Astrocyte of the cerebellum (primary cell): ENCODE results near the gene CREG2.

Experiments
- DNase-seq: peaks from one replicate; pipeline ENCODE4 v3.0.0-alpha.2; 2011; ENCODE audit warnings: low read depth
- H3K4me3 ChIP-seq: 2 replicates; pipeline ENCODE4 v1.5.1; 2011; ENCODE audit warnings: mild to moderate bottlenecking, low read depth, low read length, moderate library complexity
- in situ Hi-C: cut with HindIII; loops from 2 replicates; pipeline ENCODE4 v1.10.0; 2017; ENCODE audit warnings: low sequenced_read_pairs
- TF ChIP-seq, protein P1 (sequence below): IDR thresholded peaks from 2 replicates; pipeline ENCODE4 v1.5.1; 2012; ENCODE audit warnings: low read length, low read depth, moderate library complexity, mild to moderate bottlenecking; ENCODE audit errors: missing control alignments

The CREG2 gene

DNA sequence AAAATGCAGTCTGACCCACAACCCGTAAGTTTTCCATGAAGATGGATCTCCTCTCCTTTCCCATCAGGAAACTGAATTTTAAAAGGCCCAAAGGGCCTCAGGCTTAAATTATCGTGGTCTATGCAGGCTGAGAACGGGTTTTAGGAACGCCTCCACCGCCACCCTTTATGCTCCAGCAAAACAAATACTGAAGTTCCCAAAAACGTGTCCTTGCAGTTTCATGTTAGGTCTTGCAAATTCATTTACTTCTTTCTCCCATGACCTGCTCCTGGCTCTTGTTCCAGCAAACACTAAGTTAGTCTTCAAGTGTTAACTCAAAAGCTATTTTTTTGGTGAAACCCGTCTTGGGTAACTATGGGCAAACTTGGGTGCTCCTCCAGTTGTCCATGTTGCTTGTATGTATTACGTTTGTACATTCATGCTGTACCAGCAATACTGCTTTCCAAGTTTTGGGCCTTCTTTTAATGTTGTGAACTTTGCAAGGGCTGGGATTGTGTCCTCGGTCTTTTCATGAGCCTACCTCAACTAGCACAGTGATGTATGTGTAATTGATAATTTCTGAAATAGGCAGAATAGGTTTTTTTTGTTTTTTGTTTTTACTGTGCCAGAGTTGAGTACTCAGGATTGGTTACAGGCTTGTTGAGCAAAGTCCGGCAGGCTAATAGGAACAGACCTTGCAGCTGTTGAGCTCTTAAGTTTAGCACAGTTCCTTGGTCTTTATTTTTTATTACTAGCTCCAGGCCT, 77.0 kb downstream of the CREG2 start:
- TF ChIP-seq, protein P1, sequence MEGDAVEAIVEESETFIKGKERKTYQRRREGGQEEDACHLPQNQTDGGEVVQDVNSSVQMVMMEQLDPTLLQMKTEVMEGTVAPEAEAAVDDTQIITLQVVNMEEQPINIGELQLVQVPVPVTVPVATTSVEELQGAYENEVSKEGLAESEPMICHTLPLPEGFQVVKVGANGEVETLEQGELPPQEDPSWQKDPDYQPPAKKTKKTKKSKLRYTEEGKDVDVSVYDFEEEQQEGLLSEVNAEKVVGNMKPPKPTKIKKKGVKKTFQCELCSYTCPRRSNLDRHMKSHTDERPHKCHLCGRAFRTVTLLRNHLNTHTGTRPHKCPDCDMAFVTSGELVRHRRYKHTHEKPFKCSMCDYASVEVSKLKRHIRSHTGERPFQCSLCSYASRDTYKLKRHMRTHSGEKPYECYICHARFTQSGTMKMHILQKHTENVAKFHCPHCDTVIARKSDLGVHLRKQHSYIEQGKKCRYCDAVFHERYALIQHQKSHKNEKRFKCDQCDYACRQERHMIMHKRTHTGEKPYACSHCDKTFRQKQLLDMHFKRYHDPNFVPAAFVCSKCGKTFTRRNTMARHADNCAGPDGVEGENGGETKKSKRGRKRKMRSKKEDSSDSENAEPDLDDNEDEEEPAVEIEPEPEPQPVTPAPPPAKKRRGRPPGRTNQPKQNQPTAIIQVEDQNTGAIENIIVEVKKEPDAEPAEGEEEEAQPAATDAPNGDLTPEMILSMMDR: no peak
- no peak overlapping the region for H3K4me3 ChIP-seq
- in situ Hi-C loops: no loop called here
- DNase-seq: no peak

DNA sequence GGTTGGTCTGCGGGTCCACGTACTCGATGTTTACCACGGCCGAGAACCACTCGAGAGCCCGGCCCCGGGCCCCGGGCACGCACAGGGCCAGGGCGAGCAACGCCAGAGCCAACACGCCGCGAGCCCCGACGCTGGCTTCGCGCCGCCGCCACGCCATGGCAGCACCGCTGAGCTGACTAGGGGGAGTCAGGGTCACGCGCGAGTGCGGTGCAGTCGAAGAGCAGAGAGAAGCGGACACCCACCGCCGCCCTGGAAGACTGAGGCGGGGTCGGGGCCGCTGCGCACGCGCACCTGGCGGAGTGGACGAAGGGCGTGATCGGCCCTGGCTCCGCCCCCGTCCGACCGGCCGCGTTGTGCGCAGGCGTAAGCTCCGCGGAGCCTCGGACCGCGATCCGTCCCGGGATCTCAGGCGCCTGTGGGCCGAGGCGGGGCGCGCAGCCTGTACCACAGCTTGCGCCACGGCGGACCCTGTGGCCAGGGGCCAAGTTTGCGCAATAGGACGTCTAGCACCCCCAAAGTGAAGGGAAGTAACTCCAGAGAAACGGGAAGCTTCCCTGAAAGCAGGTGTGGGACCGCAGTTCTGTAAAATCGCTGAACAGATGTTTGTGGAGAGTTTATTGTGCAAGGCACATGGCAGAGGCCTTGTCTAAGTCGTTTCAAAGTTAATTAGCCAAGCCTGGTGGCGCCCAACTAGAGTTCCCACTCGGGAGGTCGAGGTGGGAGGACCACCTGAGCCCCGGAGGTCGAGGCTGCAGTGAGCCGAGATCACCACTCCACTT, 78.7 kb downstream of the CREG2 start, which contains the start of gene RNF149:
RNF149 (minus strand) TSS at position 270 of the 779 bp plus-strand sequence; CDS start at position 157, 113 bp downstream.
- H3K4me3 ChIP-seq: peak within 1 kb of the TSS; percentile 59
- DNase-seq: peak; percentile 66
- TF ChIP-seq, protein P1: no peak
- in situ Hi-C loops: no loop called here

- in situ Hi-C loops: no loop called here
- H3K4me3 ChIP-seq: peak overlapping the region; percentile 59
- TF ChIP-seq, protein P1: no peak
- DNase-seq: no peak
Measured at GRCh38 chr2:101307950-101308431, 79.3 kb downstream of the CREG2 start.

GRCh38 chr2:101307503-101307902, 79.8 kb downstream of the CREG2 start:
- H3K4me3 ChIP-seq: peak overlapping the region; percentile 59
- DNase-seq: no peak
- in situ Hi-C loops: no loop called here
- TF ChIP-seq, protein P1: no peak

DNA sequence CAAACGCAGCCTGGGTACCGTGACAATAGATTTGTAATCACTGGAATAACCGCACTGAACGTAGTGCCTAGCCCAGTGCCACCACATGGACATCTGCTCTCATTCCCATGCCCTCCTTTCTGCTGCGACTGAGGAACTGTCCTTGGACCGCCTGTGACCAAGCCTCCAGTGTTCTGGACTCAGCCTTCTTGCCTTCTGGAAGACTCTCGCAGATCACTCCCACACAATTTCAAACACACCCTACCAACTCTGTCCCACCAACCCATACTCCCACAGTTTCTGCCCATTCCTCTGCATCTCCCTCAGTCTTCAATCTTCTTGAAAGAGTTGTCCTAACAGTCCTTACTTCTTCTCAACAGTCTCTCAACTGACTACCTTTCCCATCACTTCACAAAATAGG, 80.9 kb downstream of the CREG2 start:
- TF ChIP-seq, protein P1: no peak
- in situ Hi-C loops: no loop called here
- DNase-seq: no peak
- peak overlapping the region; percentile 59 for H3K4me3 ChIP-seq

- no peak overlapping the region for H3K4me3 ChIP-seq
- TF ChIP-seq, protein P1: no peak
- no peak for DNase-seq
- in situ Hi-C loops: no loop called here
Measured at GRCh38 chr2:101305492-101306078, 81.7 kb downstream of the CREG2 start.
